Vagina (tissue), 2 donors: ENCODE data around the gene NUP210. TPM values are rescaled to one million over a fixed set of nuclear protein-coding genes. Genes with fewer than 3 reads are reported as not detected.

Source experiments
- DNase-seq, 2 donors: peaks; one replicate each; pipeline ENCODE4 v3.0.0-alpha.2; 2017; ENCODE audit errors: extremely low spot score in 2 of 2
- H3K27ac ChIP-seq: fragments of 200-600 bp; sonication (generic); one replicate; pipeline ENCODE4 v1.5.1; 2019
- H3K27me3 ChIP-seq: fragments of 200-600 bp; sonication (generic); one replicate; pipeline ENCODE4 v1.5.1; 2019
- H3K36me3 ChIP-seq, 2 donors: fragments of 200-600 bp; sonication (generic); one replicate each; pipeline ENCODE4 v1.5.1; 2017 to 2019
- H3K4me1 ChIP-seq: fragments of 200-600 bp; sonication (generic); one replicate; pipeline ENCODE4 v1.5.1; 2019
- H3K4me3 ChIP-seq, 2 donors: fragments of 200-600 bp; sonication (generic); 1 replicate in 1 of 2; 2 replicates in 1 of 2; pipeline ENCODE4 v1.5.1; 2016 to 2019
- H3K9me3 ChIP-seq: fragments of 200-600 bp; sonication (generic); one replicate; pipeline ENCODE4 v1.5.1; 2019
- POLR2A ChIP-seq, 2 donors: fragments of 450-650 bp; IDR thresholded peaks; one replicate each; pipeline ENCODE4 v1.6.1; 2017; ENCODE audit warnings: antibody characterized with exemption in 2 of 2, mild to moderate bottlenecking in 2 of 2, moderate library complexity in 2 of 2
- POLR2AphosphoS5 ChIP-seq, 2 donors: sonication (generic); formaldehyde crosslinking; IDR thresholded peaks; one replicate each; pipeline ENCODE4 v1.9.0; 2017; ENCODE audit warnings: antibody characterized with exemption in 2 of 2, mild to moderate bottlenecking in 2 of 2, low read depth in 1 of 2; ENCODE audit not compliant: insufficient read depth in 1 of 2
- intact Hi-C: fragments of 100-400 bp; cut with DNase I; formaldehyde crosslinking; loops from one replicate; pipeline ENCODE4 v1.15.1; 2023
- total RNA-seq: library from RNA; depleted of rRNA; stranded (reverse); fragments of >200 nt; gene quantifications from one replicate; pipeline ENCODE4 v1.2.3, GENCODE V29; 2016
- TF ChIP-seq, protein P1 (sequence below), 3 experiments: fragments of 450-650 bp in 2 of 3; fragments of 200-600 bp in 1 of 3; sonication (generic) in 1 of 3; IDR thresholded peaks; one replicate each; pipeline ENCODE4 v1.5.1; 2017 to 2019; ENCODE audit warnings: antibody characterized with exemption in 3 of 3, mild to moderate bottlenecking in 2 of 3, moderate library complexity in 2 of 3

NUP210 gene
- total RNA-seq, 1 donor from 2014 or later, result 10.1 TPM

DNA sequence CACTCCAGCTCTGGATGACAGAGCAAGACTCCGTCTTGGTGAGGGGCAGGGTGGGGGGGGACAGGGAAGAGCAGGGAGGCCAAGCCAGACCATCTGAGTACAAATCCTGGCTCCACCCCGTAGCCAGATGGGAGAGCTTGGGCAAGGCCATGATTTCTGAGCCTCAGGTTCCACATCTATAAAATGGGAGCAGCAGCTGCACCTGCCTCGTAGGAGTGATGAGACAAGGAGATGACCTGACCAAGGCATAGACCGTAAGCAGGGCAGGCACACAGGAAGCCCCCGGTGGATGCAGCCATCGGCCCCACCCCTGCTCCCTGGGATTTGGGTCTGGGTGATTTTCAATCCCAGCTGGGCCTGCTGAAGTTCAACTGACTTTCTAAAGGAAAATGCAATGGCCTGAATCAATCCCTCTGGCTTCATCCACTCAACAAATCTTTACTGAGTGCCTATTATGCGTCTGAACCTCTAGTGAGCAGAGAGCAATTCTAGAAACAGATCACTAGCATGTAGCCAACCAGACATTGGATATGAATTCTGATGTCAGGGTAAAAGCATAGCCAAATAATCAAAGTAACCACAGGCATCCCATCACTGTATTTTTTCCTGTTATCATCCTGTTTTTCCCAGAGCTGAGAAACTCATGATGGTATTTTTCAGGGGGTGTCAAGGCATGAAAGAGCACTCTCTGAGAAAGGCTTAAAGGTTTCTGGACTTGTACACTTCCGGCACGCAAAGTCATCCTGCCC, 141.2 kb downstream of the NUP210 start:
- Histone ChIP-seq H3K27me3 (no peaks in the 10 kb centered on the region), H3K36me3 (no peaks in the 10 kb centered on the region), H3K27ac (peak overlapping the region; percentile 13), H3K4me1 (peaks cover 30% of the 10 kb centered on the region), H3K4me3 (no peak overlapping the region), H3K9me3 (peaks cover 4% of the 10 kb centered on the region)
- DNase-seq, result no peak
- intact Hi-C loops, result no loop called here
- TF ChIP-seq, protein P1, sequence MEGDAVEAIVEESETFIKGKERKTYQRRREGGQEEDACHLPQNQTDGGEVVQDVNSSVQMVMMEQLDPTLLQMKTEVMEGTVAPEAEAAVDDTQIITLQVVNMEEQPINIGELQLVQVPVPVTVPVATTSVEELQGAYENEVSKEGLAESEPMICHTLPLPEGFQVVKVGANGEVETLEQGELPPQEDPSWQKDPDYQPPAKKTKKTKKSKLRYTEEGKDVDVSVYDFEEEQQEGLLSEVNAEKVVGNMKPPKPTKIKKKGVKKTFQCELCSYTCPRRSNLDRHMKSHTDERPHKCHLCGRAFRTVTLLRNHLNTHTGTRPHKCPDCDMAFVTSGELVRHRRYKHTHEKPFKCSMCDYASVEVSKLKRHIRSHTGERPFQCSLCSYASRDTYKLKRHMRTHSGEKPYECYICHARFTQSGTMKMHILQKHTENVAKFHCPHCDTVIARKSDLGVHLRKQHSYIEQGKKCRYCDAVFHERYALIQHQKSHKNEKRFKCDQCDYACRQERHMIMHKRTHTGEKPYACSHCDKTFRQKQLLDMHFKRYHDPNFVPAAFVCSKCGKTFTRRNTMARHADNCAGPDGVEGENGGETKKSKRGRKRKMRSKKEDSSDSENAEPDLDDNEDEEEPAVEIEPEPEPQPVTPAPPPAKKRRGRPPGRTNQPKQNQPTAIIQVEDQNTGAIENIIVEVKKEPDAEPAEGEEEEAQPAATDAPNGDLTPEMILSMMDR (IDR thresholded peaks at IDR 0.05), result no peak
- no peak for TF ChIP-seq POLR2AphosphoS5 (IDR thresholded peaks at IDR 0.05; ENCODE audit: insufficient read depth in 1 of 2, low read depth in 1 of 2)
- no peak for TF ChIP-seq POLR2A (IDR thresholded peaks at IDR 0.05)

DNA sequence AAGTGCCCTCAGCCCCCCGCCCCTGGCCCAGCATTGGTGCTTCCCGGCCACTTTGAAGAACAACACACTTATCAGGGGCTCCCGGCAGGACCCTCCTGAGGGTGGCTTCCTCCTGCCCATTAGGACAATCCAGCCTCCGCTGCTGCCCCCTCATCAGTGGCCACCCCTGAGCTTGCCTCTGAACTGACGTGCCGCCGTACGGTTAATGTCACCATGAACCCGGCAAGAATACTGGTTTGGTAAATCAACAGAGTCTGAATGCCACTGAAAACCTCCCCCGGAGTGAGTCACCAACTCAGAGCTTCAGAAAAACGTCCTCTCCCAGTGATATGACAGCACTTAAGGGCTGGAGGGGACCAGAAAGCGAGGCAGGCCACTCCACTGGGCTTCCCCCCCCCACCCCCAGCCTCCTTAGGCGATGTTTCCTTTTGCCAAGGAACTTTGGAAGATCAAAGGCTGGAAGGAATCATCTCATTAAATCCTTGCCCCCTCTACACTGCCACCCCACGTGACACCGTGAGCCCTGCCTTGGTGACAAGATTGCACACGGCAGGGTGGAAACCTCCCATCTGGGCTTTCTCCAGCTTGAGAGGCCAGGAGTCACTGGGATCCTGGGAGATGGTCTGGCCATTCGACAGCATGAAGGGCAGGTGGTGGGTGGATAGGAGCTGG, 142.1 kb downstream of the NUP210 start:
- no peaks in the 10 kb centered on the region for H3K27me3 ChIP-seq
- TF ChIP-seq, protein P1 (IDR thresholded peaks at IDR 0.05), result no peak
- TF ChIP-seq POLR2AphosphoS5 (IDR thresholded peaks at IDR 0.05; ENCODE audit: insufficient read depth in 1 of 2, low read depth in 1 of 2) (no peak), POLR2A (IDR thresholded peaks at IDR 0.05) (no peak)
- H3K4me1 ChIP-seq, result peaks cover 23% of the 10 kb centered on the region
- H3K4me3 ChIP-seq, result peak overlapping the region in 1 of 2 donors; percentile 21
- intact Hi-C loops, result no loop called here
- H3K9me3 ChIP-seq, result no peaks in the 10 kb centered on the region
- no peak for DNase-seq
- no peaks in the 10 kb centered on the region for H3K36me3 ChIP-seq
- H3K27ac ChIP-seq, result peak overlapping the region; percentile 13

DNA sequence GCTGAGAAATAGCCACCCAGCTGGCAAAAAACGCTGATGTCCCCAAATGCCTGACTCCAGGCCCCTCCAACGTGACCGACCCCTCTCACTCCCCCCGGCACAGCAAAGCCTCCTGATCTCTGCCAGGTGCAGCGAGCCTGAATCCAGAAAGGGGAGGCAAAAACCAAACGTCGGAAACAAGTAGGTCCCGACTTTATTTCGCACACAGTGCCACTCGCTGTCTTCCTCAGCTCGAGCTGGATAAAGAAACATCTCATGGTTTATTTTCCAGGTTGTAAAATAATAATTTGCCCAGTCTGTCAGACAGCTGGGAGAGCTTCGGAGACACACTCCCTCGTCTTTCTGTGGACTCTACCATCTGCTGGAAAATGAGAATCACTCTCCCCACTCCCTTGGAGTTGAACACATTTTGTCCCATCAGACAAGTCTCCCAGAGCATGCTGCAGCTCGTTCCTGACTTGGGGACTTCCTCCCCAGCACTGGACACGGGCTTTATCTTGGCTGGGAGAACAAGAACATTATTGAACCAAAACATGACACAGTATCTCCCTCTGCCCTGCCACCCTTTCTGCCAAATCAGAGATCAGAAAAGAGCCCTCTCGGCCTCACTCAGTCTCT, 142.8 kb downstream of the NUP210 start:
- H3K36me3 ChIP-seq, result no peaks in the 10 kb centered on the region
- peak overlapping the region in 1 of 2 donors; percentile 21 for H3K4me3 ChIP-seq
- DNase-seq, result no peak
- H3K4me1 ChIP-seq, result peaks cover 21% of the 10 kb centered on the region
- TF ChIP-seq POLR2A (IDR thresholded peaks at IDR 0.05) (no peak), POLR2AphosphoS5 (IDR thresholded peaks at IDR 0.05; ENCODE audit: insufficient read depth in 1 of 2, low read depth in 1 of 2) (no peak)
- TF ChIP-seq, protein P1 (IDR thresholded peaks at IDR 0.05), result no peak
- no peaks in the 10 kb centered on the region for H3K27me3 ChIP-seq
- intact Hi-C loops, result no loop called here
- no peaks in the 10 kb centered on the region for H3K9me3 ChIP-seq
- peak overlapping the region; percentile 13 for H3K27ac ChIP-seq

DNA sequence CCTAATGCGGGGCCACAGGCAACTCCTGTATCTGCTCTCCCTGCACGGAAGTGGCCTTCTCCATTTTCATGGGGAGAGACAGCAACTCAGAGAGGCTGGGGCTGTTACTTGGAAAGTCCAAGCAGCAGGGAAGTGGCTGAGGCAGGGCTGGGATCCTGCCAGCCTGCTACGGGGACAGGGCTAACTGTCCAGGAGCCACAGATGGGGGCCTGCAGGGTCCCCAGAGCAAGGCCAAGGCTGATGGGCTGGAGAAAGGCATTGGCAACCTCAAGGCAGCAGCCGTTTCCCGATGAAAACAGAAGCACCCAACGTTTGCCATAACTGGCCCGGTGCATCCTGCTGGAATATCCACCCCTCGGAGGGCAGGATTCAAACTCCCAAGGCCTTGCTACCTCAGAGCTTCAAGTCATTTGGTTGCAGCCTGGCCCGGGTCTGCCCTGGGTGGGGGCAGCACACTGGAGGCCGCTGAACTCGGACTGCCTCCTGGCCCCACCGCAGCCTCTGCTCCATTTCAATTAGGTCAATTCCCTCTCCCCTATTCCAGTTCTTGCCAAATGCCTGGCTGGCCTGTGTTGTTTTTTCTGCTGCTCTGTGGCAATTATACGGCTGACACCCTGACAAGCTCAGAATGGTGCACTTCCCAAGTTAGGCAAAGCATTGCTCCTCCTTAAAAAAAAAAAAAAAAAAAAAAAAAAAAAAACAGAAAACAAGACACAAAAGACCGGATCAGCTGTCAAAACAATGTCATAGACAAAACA, 143.5 kb downstream of the NUP210 start:
- intact Hi-C loops, result no loop called here
- Histone ChIP-seq H3K27ac (no peak overlapping the region), H3K4me1 (peaks cover 14% of the 10 kb centered on the region), H3K27me3 (no peaks in the 10 kb centered on the region), H3K36me3 (no peaks in the 10 kb centered on the region), H3K4me3 (no peak overlapping the region), H3K9me3 (no peaks in the 10 kb centered on the region)
- TF ChIP-seq, protein P1 (IDR thresholded peaks at IDR 0.05), result no peak
- peak in 1 of 2 donors; percentile 28 for TF ChIP-seq POLR2AphosphoS5 (IDR thresholded peaks at IDR 0.05; ENCODE audit: insufficient read depth in 1 of 2, low read depth in 1 of 2)
- TF ChIP-seq POLR2A (IDR thresholded peaks at IDR 0.05), result no peak
- DNase-seq, result no peak
